Activated naive CD8-positive, alpha-beta T cell treated with anti-CD3 and anti-CD28 coated beads, Interleukin-2, amount 10 ng/mL, durations not matched to agents 7 days and 5 days (primary cell): ENCODE results near the gene ANXA3. TPM values are rescaled to one million over a fixed set of nuclear protein-coding genes. Genes with fewer than 3 reads are reported as not detected.
A peak's percentile ranks its signal among the peaks of the same experiment; 100 is the strongest.

Experiments used
- ATAC-seq: fragments of 150-1000 bp; cut with Tn5 transposase; one replicate; pipeline ENCODE4 v1.10.0; 2021; ENCODE audit warnings: low read depth, moderate library complexity
- POLR2A ChIA-PET: fragments of 350-600 bp; sonication (Branson Sonifier 250); formaldehyde crosslinking; loops from one replicate; lab custom pipeline; 2021; ENCODE audit warnings: antibody characterized with exemption; lab: Charles Lee
- DNase-seq: peaks from one replicate; pipeline ENCODE4 v3.0.0; 2021
- H3K27ac Mint-ChIP-seq: one replicate; pipeline ENCODE4 v1.8.0; 2022; ENCODE audit warnings: mild to moderate bottlenecking, mixed read lengths
- H3K27me3 Mint-ChIP-seq: one replicate; pipeline ENCODE4 v1.8.0; 2022; ENCODE audit warnings: mild to moderate bottlenecking, moderate library complexity, mixed read lengths
- H3K36me3 Mint-ChIP-seq: one replicate; pipeline ENCODE4 v1.8.0; 2021; ENCODE audit warnings: mild to moderate bottlenecking, mixed read lengths
- H3K4me1 Mint-ChIP-seq: one replicate; pipeline ENCODE4 v1.8.0; 2021; ENCODE audit warnings: mixed read lengths
- H3K4me3 Mint-ChIP-seq: one replicate; pipeline ENCODE4 v1.8.0; 2022; ENCODE audit warnings: mild to moderate bottlenecking, moderate library complexity, mixed read lengths
- H3K9me3 Mint-ChIP-seq: one replicate; pipeline ENCODE4 v1.8.0; 2021; ENCODE audit warnings: mixed read lengths
- total RNA-seq, 2 experiments: library from RNA; stranded (reverse); gene quantifications; one replicate each; pipeline ENCODE4 v1.2.3, GENCODE V29; 2021

Gene ANXA3
- total RNA-seq, 2 experiments from 2014 or later: 5.1 to 5.6 TPM

DNA sequence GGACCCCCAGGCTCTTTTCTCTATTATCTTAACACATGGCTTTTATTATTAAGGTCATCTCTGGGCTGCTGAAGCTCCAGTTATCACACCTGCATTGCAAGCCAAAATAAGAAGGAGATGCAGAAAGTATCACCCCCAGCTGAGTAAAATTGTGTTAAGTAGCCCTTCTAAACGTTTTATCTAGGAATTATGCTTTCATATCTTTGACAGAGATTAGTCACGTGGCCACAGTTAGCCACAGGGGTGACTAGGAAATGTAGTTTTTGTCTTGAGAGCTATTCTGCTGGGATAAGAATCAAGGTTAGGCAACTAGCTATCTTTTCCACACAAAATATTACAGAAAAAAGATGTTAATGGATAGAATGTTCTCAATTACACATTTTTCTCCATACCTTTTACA is 102.1 kb downstream of the ANXA3 start:
- no peak for ATAC-seq
- no peaks in the 10 kb centered on the region for H3K27me3 Mint-ChIP-seq
- no peak overlapping the region for H3K4me3 Mint-ChIP-seq
- H3K27ac Mint-ChIP-seq: no peak overlapping the region
- H3K9me3 Mint-ChIP-seq: no peaks in the 10 kb centered on the region
- POLR2A ChIA-PET: interaction anchor here (1.1 kb wide), 1 partner anchor 123 kb away, joined by 6 read pairs; no protein-coding TSS in a partner anchor
- DNase-seq: no peak
- peaks cover 3% of the 10 kb centered on the region for H3K36me3 Mint-ChIP-seq
- H3K4me1 Mint-ChIP-seq: peaks cover 33% of the 10 kb centered on the region

DNA sequence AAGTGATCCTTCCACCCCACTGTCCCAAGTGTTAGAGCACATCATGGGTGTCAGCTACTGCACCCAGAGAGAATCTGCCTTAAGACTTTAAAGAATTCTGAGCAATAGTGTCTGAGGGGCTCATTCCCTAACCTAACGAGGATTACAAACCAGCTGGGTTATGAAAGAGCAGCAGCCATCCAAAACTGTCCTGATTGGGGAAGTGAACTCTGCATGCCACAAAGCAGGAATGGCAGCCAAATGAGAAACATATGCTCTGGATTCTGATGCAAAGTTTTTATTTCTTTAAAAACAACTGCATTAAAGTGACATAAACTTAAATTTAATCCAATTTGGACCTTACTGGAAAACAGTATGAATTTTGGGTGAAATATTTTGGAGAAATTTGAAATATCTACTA is 103.2 kb downstream of the ANXA3 start:
- DNase-seq (no peak), ATAC-seq (no peak)
- POLR2A ChIA-PET: no interaction called here
- Mint-ChIP-seq H3K4me1 (peaks cover 37% of the 10 kb centered on the region), H3K9me3 (no peaks in the 10 kb centered on the region), H3K4me3 (no peak overlapping the region), H3K36me3 (peaks cover 3% of the 10 kb centered on the region), H3K27ac (no peak overlapping the region), H3K27me3 (no peaks in the 10 kb centered on the region)

DNA sequence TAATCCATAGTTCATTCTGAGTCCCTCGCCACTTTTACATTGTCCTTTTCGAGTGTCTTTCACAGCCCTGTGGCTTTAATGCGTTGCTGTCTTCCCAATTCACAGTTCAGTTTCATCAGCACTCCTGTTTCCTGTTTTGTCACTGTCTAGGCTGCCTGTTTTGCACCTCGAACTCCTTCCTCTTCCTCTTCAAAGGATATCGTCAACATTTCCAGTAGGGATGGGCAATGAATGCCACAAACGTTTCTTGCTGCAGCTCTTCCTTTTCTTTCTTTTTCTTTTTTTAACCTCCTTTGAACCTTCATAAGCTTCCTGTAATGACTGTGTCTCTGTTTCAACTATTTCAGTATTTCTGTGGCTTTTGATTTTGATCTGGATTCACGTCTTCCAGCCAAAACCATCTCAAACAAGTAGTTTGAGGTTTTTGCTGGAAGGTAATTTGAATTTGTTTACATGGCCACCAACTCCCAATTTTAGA is 105.4 kb downstream of the ANXA3 start:
- Mint-ChIP-seq H3K27me3 (no peaks in the 10 kb centered on the region), H3K27ac (peak overlapping the region; percentile 89), H3K36me3 (no peaks in the 10 kb centered on the region), H3K9me3 (no peaks in the 10 kb centered on the region), H3K4me3 (peak overlapping the region; percentile 69), H3K4me1 (peaks cover 41% of the 10 kb centered on the region)
- ATAC-seq (peak; percentile 30), DNase-seq (no peak)
- POLR2A ChIA-PET: interaction anchor here (1.2 to 3.2 kb wide), 2 partner anchors 26 to 120 kb away, joined by 3 to 17 read pairs; partner anchors contain the start of gene BMP2K

DNA sequence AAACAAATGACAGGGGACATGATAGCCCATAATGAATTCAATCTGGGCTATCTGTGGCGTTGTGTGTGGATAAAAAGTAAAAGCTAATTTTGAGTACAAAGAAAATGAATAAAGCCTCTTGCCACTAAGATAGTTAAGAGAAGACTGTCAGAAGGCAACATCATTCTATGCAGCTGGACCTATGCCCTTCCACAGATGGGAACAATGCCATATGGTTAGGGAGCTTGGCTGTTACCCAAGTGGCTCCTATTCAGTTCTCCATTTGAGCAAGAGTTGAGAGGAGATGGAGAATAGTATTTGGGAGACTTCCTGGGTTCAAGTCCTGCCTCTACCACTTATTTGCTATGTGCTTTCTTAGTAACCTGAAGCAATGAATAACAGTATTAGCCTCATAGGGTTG is 107.7 kb downstream of the ANXA3 start:
- POLR2A ChIA-PET: interaction anchor here (3.2 kb wide), 1 partner anchor 117 kb away, joined by 17 read pairs; the partner anchor contains the start of gene BMP2K
- Mint-ChIP-seq H3K27me3 (peaks cover 2% of the 10 kb centered on the region), H3K4me1 (peaks cover 50% of the 10 kb centered on the region), H3K36me3 (peaks cover 6% of the 10 kb centered on the region), H3K9me3 (peaks cover 3% of the 10 kb centered on the region), H3K27ac (no peak overlapping the region), H3K4me3 (no peak overlapping the region)
- no peak for DNase-seq
- no peak for ATAC-seq

DNA sequence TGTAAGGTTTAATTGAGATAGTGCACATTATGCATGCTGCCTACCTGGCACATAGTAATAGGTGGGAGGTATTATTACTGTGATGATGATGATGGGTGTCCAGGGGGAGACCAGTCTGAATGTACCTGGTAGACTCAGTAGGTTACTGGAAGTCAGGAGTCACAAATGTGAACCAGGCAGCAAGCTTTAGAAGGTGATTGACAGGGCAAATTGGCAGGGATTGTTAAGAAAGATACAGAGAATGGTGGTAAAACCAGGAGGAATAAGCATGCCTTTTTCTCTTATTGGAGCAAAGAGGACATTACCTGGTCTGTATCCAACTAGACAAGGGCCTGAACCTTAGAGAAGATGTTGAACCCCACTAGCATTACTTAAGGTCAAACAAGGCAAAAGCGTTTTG is 108.1 kb downstream of the ANXA3 start:
- DNase-seq (no peak), ATAC-seq (no peak)
- POLR2A ChIA-PET: interaction anchor here (3.2 kb wide), 1 partner anchor 117 kb away, joined by 17 read pairs; the partner anchor contains the start of gene BMP2K
- Mint-ChIP-seq H3K4me3 (no peak overlapping the region), H3K4me1 (peaks cover 50% of the 10 kb centered on the region), H3K9me3 (peaks cover 3% of the 10 kb centered on the region), H3K27ac (no peak overlapping the region), H3K27me3 (peaks cover 2% of the 10 kb centered on the region), H3K36me3 (peaks cover 6% of the 10 kb centered on the region)

Other genes with a start within 250 kb of the ANXA3 start
- 10 to 100 TPM; 22.6 to 25.1 TPM for gene BMP2K, start 224.6 kb downstream of the ANXA3 start, total RNA-seq